ENCODE data around the gene CDV3.
A peak's percentile ranks its signal among the peaks of the same experiment; 100 is the strongest.

The CDV3 gene

GRCh38 chr3:133568294-133569014 is 5.0 kb upstream of the CDV3 start:
- peak; percentile 53 for DNase-seq (ENCODE audit: low spot score)

GRCh38 chr3:133570139-133570936 is 3.1 kb upstream of the CDV3 start:
- peak; percentile 70 for DNase-seq (ENCODE audit: low spot score)

GRCh38 chr3:133570937-133571320 is 2.6 kb upstream of the CDV3 start:
- DNase-seq (ENCODE audit: low spot score), result no peak

- no peak for DNase-seq (ENCODE audit: low spot score)
These were observed 1.1 kb upstream of the CDV3 start for GRCh38 chr3:133572158-133573053.

GRCh38 chr3:133573054-133573628 is 345 bp upstream of the CDV3 start:
- DNase-seq (ENCODE audit: low spot score), result peak; percentile 95

- DNase-seq (ENCODE audit: low spot score), result peak; percentile 79
These were observed 885 bp downstream of the CDV3 start for GRCh38 chr3:133574260-133574881.

GRCh38 chr3:133575086-133575485 is 1.6 kb downstream of the CDV3 start:
- DNase-seq (ENCODE audit: low spot score), result no peak

GRCh38 chr3:133576169-133576568 is 2.7 kb downstream of the CDV3 start:
- no peak for DNase-seq (ENCODE audit: low spot score)

GRCh38 chr3:133578548-133579191 is 5.2 kb downstream of the CDV3 start:
- peak; percentile 42 for DNase-seq (ENCODE audit: low spot score)

GRCh38 chr3:133583396-133583795 is 9.9 kb downstream of the CDV3 start:
- no peak for DNase-seq (ENCODE audit: low spot score)

GRCh38 chr3:133588035-133588434 is 14.5 kb downstream of the CDV3 start:
- DNase-seq (ENCODE audit: low spot score), result no peak

GRCh38 chr3:133588784-133589465 is 15.4 kb downstream of the CDV3 start:
- no peak for DNase-seq (ENCODE audit: low spot score)

GRCh38 chr3:133589503-133589902 is 16.0 kb downstream of the CDV3 start:
- DNase-seq (ENCODE audit: low spot score), result no peak

GRCh38 chr3:133591271-133591742 is 17.8 kb downstream of the CDV3 start:
- DNase-seq (ENCODE audit: low spot score), result peak; percentile 64

- peak; percentile 22 for DNase-seq (ENCODE audit: low spot score)
These were observed 19.4 kb downstream of the CDV3 start for GRCh38 chr3:133592843-133593242.

- DNase-seq (ENCODE audit: low spot score), result no peak
These were observed 19.8 kb downstream of the CDV3 start for GRCh38 chr3:133593243-133593642.

- DNase-seq (ENCODE audit: low spot score), result peak; percentile 12
These were observed 21.9 kb downstream of the CDV3 start for GRCh38 chr3:133595341-133595740.

- DNase-seq (ENCODE audit: low spot score), result no peak
These were observed 24.9 kb downstream of the CDV3 start for GRCh38 chr3:133598405-133598804.

GRCh38 chr3:133599280-133599679 is 25.8 kb downstream of the CDV3 start:
- DNase-seq (ENCODE audit: low spot score), result no peak

GRCh38 chr3:133600572-133601081 is 27.1 kb downstream of the CDV3 start:
- DNase-seq (ENCODE audit: low spot score), result no peak
